ENCODE data around the gene PARK7. TPM values are rescaled to one million over a fixed set of nuclear protein-coding genes. Genes with fewer than 3 reads are reported as not detected.

PARK7 gene
- total RNA-seq, 4 donors from 2014 or later = 91.7 to 176 (median 166) TPM

DNA sequence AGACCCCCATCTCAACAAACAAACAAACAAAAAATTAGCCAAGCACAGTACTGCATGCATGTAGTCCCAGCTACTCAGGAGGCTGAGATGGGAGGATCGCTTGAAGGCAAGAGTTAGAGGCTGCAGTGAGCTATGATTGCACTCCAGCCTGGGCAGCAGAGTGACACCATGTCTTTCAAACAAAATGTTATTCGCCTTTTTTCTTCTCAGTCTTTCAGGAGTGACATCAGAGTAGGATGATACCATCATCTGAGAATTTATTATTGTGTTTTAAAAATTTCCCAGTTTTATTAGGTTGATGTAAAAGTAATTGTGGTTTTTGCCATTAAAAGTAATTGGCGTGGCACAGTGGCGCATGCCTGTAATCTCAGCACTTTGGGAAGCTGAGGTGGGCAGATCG, 10.8 kb downstream of the PARK7 start:
- intact Hi-C loops (cut with DNase I; ENCODE audit: low total_unique reads) = no loop called here
- H3K4me3 ChIP-seq = no peak overlapping the region
- no peaks in the 10 kb centered on the region for H3K27me3 ChIP-seq
- TF ChIP-seq POLR2A (IDR thresholded peaks at IDR 0.05) = no peak
- TF ChIP-seq, protein P1, sequence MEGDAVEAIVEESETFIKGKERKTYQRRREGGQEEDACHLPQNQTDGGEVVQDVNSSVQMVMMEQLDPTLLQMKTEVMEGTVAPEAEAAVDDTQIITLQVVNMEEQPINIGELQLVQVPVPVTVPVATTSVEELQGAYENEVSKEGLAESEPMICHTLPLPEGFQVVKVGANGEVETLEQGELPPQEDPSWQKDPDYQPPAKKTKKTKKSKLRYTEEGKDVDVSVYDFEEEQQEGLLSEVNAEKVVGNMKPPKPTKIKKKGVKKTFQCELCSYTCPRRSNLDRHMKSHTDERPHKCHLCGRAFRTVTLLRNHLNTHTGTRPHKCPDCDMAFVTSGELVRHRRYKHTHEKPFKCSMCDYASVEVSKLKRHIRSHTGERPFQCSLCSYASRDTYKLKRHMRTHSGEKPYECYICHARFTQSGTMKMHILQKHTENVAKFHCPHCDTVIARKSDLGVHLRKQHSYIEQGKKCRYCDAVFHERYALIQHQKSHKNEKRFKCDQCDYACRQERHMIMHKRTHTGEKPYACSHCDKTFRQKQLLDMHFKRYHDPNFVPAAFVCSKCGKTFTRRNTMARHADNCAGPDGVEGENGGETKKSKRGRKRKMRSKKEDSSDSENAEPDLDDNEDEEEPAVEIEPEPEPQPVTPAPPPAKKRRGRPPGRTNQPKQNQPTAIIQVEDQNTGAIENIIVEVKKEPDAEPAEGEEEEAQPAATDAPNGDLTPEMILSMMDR (IDR thresholded peaks at IDR 0.05) = no peak
- H3K9me3 ChIP-seq = no peaks in the 10 kb centered on the region
- no peak overlapping the region for H3K27ac ChIP-seq
- no peak for DNase-seq
- H3K36me3 ChIP-seq = no peaks in the 10 kb centered on the region
- no peaks in the 10 kb centered on the region for H3K4me1 ChIP-seq

DNA sequence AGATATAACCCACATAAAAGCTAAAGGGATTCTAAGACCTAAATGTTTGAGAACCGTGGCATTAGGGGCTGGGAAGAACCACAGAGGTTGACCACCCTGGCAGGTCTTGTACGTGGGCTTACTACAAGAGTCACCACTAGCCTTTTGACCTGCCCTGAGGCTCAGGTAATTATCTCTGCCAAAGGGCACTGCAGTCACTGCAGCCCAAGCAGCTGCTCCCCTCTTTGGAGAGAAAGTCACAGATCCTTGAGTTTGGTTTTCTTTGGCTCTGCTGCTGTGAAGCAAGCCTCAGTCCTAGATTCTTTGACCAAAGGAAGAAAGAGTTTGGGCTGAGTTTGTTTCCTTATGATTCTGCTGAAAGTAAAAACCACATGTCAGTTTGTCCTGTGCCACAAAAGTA, 11.6 kb downstream of the PARK7 start:
- Histone ChIP-seq H3K27ac (no peak overlapping the region), H3K4me1 (no peaks in the 10 kb centered on the region), H3K9me3 (no peaks in the 10 kb centered on the region), H3K27me3 (no peaks in the 10 kb centered on the region), H3K4me3 (no peak overlapping the region), H3K36me3 (no peaks in the 10 kb centered on the region)
- TF ChIP-seq POLR2A (IDR thresholded peaks at IDR 0.05) = no peak
- TF ChIP-seq, protein P1 (IDR thresholded peaks at IDR 0.05) = no peak
- no peak for DNase-seq
- intact Hi-C loops (cut with DNase I; ENCODE audit: low total_unique reads) = no loop called here

DNA sequence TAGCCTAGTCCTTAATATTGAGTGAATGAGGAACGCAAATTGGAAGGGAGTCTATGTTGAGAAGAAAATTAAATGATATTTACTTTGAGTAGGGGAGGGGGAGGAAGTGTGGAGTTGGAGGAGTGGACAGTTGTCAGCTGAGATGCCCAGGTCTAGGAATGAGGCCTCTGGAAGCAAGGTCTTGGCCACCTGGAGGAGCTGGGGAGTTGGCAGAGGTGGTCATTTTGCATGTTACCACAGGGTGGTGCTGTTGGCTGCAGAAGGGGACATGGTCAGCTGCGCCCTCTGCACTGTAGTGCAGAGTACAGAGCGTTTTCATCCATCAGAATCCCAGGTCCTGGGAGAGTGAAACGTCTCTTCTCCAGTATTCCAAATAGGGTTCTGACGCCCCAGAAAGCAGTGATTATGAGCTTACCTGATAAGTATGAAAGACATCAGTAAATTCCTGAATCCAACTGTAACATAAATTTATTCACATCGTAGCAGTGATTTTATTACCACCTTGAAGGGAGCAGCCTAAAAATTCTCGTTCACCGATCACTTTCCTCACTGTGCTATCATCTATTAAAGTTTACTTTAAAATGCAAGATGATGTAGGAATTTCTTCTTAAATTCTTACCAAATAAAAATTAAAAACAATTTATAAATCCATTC, 13.8 kb downstream of the PARK7 start:
- intact Hi-C loops (cut with DNase I; ENCODE audit: low total_unique reads) = no loop called here
- Histone ChIP-seq H3K36me3 (no peaks in the 10 kb centered on the region), H3K4me1 (no peaks in the 10 kb centered on the region), H3K27ac (peak overlapping the region; percentile 26 to 65), H3K4me3 (no peak overlapping the region), H3K9me3 (no peaks in the 10 kb centered on the region), H3K27me3 (no peaks in the 10 kb centered on the region)
- peak; percentile 75 to 79 for DNase-seq
- TF ChIP-seq POLR2A (IDR thresholded peaks at IDR 0.05) = no peak
- TF ChIP-seq, protein P1 (IDR thresholded peaks at IDR 0.05) = peak; percentile 72 to 91 (median 86)

DNA sequence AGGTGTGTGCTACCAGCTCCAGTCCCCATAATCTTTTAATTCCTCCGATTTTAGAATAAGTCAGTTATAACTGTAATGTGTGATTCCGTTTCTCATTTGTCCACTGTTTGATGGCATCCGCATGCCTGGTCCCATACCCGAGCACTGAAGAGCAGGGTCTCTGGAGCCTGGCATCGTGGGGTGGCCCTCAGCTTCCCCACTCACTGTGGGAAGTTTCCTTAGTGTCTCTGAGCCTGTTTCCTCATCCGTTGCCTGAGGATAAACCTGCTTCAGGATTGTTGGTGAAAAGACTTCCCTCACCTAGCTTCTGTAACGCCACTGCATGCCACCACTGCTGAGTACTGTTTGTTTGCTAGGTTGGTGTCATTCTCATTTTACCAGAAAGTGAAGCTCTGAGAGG, 19.5 kb downstream of the PARK7 start:
- no peak for DNase-seq
- intact Hi-C loops (cut with DNase I; ENCODE audit: low total_unique reads) = loop anchor here (5.0 kb wide), 1 partner anchor 331 kb away; no protein-coding TSS in a partner anchor
- Histone ChIP-seq H3K27ac (no peak overlapping the region), H3K9me3 (no peaks in the 10 kb centered on the region), H3K4me3 (no peak overlapping the region), H3K36me3 (no peaks in the 10 kb centered on the region), H3K4me1 (no peaks in the 10 kb centered on the region), H3K27me3 (no peaks in the 10 kb centered on the region)
- no peak for TF ChIP-seq POLR2A (IDR thresholded peaks at IDR 0.05)
- TF ChIP-seq, protein P1 (IDR thresholded peaks at IDR 0.05) = no peak

DNA sequence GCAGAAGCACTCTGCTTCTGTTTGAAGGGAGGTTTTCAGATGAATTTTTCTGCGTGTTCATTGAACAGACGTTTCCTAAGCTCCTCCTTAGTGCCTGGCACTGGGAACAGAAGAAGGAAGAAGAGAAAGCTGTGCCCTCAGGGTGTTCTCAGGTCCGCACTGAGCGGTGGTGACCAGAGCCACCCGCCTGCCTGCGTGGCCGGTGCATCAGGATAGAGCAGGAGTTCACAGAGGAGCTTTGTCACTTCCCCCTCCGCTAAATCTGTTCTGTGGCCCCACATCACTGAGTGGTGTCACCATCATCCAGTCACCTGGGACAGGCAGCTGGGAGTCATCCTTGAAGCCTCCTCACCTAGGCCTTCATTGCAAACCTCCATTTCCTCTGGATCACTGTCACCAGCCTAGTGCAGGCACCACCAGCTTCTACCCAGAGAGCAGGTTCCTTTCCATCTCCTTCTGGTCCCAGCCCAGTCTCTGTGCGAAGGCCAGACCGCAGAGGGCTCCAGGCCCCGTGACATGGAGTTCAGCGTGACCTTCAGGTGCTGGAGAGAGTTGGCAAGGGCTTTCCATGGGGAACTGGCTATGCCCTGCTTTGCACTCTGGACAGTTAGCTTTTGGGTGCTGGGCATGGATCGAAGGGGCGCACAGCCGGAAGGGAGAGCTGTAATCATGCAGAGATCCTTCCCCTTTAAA, 21.7 kb downstream of the PARK7 start:
- Histone ChIP-seq H3K36me3 (no peaks in the 10 kb centered on the region), H3K4me3 (no peak overlapping the region), H3K9me3 (no peaks in the 10 kb centered on the region), H3K27me3 (no peaks in the 10 kb centered on the region), H3K27ac (no peak overlapping the region), H3K4me1 (no peaks in the 10 kb centered on the region)
- intact Hi-C loops (cut with DNase I; ENCODE audit: low total_unique reads) = loop anchor here (5.0 kb wide), 1 partner anchor 329 kb away; no protein-coding TSS in a partner anchor
- no peak for DNase-seq
- TF ChIP-seq POLR2A (IDR thresholded peaks at IDR 0.05) = no peak
- TF ChIP-seq, protein P1 (IDR thresholded peaks at IDR 0.05) = no peak

Measured in uterus (tissue), 4 donors.